IPS-NIHi11 (cell line): ENCODE results near the gene DRC7.
A peak's percentile ranks its signal among the peaks of the same experiment; 100 is the strongest.
"Not testable (repeated sequence)": the region's sequence is repeated elsewhere in the genome, so short reads cannot be mapped to it uniquely, and the experiment has no call there.

Source experiments
- DNase-seq: peaks from one replicate; pipeline ENCODE4 v3.0.0; 2012; ENCODE audit warnings: mixed read lengths, low spot score

DRC7 gene

DNA sequence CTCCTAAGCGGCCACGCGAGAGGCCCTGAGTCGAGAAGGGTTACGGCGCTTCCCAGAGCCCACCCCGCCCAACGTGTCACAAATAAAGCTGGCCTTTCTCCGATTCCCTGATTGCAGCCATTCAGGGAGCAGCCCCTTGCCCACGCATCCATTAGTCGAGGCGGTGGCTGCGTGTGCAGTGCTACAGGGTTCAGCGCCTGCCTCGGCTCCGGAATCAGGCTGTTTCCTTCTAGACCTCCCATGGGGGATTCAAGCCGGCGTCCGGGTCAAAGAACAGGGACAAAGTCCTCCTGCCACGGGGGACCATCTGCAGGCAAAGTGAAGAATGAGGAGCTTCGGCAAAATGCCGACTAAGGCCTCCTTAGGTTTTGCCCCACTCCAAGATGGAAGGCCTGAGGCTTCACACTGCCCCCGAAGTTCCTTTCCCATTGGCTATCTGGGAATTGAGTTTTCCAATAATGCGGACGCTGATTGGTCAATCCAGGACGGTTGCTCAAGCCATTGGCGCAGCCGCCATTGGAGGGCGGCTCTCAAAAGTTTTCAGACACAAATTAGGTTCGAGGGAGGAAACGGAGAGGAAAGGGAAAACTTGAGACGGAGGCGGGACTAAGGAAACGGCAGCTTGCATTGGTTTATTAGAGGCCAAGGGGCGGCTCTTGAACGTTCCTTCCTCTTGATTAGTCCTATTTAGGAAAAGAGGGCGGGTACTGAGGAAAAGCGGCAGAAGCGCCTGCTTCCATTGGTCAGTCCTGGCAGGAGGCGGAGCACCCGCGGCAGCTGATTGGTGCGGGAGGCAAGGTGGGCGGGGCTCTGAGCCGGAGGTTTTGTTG, 40.5 kb downstream of the DRC7 start:
- peak; percentile 95 for DNase-seq

DNA sequence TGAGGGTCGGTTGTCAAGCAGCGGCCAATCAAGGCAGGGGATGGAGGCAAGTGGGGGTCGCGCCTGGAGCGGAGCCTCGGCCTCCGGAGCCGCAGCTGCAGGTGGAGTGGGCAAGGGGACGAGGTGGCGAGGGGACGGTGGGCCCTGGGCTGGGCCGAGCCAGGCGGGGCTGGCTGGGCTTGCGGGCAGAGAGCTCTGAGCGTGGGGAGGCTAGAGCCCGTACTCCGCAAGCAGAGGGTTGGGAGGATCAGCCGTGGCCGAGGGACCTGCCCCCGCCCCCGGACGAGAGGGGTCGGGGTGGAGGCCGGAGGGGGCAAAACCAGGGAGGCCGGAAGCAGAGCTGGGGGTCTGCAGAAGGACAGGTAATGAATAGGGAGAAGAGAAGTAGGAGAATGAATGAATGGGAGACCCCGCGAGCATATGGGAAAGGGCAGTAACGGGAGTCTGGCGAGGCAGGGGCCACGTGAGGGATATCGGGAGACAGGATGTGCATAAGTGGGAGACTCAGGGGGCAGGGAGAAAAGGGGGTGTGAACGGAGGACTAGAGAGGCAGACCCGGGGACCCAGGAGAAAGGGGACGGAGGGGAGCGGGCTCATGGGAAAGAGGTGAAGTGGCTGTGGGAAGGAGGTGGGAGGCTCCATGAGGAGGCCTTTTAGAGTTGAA, 41.3 kb downstream of the DRC7 start, which contains the start of gene KATNB1:
Gene KATNB1 (plus strand): TSS at position 16 of the 664 bp plus-strand sequence. CDS start 1,474 bp downstream, outside the sequence.
- no peak for DNase-seq

DNA sequence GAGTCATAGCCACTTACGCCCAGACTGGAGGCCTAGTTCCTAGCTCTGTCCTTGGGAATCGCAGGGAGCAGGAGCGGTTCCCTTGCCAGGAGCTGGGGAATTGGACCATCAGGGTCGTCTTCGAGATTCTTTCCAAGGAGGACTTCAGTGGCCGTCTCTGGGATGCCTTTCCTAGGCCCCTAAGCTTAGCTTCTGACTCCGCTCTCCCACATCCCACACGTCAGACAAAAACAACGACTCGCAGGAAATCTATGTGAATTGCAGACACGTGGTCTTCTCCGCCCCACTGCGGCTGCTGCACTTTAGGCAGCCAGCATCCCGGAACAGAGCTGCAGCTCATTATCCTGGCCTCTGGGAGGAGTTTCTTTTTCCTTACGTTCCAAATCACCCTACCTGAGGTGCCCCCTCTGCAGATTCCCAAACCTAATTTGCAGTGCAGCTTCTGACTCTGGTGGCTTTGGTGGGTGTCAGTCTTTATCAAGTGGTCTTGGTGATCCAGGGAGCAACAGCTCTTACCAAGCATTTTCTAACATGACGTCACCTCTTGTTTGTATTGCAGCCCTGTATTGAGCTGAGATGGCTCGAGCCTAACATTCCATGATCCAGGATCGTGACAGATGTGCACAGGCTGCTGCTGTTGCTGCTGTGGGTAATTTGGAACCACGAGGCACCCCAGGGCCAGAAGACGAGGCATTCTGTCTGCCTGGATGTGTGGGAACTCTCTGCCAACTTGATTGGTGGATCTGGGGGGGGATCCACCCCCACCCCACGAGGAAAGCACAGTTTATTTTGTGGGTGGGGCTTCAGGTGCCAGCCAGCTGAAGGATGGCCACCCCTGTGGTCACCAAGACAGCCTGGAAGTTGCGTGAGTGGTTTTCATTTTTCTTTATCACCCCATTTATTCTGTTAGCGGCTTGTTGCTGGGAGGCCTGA, 42.1 kb downstream of the DRC7 start:
- DNase-seq: peak; percentile 60

DNA sequence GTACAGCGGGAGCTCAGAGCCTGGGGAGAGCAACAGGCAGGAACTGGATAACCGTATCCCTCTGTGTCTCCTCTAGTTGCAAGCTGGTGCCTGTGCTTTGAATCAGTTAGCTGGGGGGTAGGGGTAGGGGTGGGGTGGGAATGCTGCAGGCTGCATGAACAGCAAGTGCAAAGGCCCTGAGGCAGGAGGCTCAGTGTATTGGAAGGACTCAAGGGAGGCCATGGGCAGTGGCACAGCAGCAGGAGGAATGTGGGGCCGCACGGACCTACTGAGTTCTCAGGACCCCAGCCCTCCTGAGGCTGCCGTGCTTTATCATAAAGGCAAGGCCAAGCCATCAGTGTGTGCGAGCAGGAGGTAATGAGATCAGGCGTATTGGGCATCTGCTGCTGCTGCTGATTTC, 44.2 kb downstream of the DRC7 start:
- no peak for DNase-seq

DNA sequence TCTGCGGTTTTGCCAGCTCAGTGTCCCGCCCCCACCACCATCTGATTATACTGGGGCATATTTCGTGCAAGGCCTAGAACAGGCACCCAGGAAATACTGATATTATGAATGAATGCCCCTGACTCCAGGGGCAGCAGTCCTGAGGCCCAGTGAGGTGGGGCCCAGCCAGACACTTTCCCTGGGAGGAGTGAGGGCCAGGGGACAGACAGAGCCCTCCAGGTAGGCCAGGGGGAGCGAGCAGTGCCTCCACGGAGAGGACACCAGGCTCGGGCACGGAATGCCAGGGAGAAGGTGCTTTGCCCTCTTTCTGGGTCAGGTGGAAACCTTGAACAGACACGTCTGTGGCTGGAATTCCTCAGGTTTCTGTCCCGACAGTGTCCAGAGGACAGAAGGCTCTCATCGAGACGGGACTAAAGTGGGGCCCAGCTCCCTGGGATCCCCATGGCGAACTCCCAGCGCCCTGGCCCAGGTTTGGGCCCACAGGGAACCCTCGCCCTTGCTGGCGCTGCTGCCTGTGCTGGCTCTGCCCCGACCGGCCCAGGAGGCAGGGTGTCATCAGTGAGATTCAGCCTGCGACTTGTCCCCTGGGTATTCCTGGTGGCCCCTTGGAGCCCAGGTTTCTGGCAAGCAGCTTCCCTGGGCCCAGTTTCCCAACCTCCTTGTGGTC, 45.3 kb downstream of the DRC7 start:
- no peak for DNase-seq

DNA sequence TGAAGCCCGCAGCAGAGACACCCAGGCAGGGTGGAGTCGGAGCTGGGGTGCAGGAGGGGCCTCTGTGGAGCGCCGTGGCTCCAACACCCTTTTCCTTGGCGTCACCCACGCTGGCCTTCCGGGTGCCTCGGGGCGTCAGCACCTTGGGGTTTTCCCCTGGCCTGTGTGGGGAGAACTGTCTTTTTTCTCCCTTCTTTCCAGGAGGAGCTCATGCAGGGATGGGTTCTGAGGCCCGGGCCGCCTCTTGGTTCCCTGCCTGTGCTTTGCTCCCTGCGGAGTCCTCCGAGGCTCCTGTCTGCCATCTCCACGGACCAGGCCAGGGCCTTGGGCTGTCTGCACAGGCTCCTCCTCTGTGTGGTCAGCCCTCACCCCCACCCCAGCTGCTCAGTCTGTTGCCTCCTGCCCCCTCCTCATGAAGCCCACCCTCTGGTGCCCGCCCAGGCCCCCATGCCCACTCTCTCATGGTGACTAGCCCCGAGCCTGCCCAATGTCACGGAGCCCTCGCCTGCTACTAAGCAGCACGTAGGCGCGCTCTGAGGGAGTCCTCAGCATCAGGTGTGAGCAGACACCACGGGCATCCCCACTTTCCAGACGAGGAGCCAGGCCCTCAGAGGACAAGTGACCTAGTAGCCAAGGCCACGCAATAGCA, 45.9 kb downstream of the DRC7 start:
- DNase-seq: no peak

DNA sequence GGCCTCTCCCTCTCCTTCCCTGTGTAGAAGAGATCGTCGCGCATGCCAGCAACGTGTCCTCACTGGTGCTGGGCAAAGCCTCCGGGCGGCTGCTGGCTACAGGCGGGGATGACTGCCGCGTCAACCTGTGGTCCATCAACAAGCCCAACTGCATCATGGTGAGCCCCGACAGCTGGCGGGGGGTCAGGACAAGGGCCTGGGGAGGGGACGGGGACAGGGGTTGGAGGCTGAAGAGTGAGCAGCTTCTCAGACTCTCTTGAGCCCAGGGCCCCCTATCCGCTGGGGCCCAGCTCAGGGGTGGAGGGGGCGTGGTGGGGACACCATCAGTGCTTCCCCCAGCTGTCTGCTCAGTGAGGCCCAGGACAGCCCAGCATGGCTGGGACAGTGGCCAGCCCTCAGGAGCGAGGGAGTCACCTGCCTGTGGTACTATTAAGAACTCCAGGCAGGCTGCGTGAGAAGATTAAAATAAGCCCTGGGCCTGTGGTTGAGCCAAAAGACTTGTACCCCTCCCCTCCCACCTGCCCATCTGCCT, 47.1 kb downstream of the DRC7 start:
- no peak for DNase-seq

DNA sequence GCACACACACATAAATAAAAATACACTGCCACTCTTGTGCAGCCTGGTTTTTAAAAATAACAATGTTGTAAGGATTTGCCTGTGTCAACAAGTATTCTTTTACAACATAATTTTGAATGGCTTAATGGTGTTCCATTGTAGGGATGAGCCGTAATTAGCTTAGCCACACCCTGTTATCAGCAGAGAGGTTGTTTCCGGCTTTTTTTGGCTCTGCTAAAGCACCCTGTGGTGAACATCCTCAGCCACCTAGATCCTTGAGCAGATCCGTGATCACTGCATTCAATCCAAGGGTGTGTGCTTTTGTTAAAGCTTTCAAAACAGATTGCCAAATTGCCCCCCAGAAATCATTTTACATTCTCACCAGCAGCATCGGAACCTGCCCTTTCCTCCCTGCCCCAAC, 47.9 kb downstream of the DRC7 start:
- no peak for DNase-seq

DNA sequence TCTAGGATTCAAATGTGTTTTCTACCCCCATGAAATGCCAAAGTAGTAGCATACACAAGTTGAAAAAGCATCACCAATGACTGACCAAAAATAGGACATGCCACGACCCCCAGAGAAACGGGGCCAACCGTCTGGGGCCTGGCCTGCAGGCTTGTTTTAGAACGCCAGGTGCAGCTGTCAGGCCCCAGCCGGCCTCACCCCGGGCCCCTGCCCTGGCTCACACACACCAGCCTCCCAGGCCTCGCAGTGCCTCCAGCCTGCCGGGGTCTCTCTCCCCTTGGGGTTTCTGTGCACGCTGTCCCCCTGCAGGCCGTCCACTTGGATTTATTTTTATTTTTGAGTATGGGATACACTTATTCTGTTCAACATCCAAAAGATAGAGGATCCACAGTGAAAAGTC, 48.9 kb downstream of the DRC7 start:
- no peak for DNase-seq

DNA sequence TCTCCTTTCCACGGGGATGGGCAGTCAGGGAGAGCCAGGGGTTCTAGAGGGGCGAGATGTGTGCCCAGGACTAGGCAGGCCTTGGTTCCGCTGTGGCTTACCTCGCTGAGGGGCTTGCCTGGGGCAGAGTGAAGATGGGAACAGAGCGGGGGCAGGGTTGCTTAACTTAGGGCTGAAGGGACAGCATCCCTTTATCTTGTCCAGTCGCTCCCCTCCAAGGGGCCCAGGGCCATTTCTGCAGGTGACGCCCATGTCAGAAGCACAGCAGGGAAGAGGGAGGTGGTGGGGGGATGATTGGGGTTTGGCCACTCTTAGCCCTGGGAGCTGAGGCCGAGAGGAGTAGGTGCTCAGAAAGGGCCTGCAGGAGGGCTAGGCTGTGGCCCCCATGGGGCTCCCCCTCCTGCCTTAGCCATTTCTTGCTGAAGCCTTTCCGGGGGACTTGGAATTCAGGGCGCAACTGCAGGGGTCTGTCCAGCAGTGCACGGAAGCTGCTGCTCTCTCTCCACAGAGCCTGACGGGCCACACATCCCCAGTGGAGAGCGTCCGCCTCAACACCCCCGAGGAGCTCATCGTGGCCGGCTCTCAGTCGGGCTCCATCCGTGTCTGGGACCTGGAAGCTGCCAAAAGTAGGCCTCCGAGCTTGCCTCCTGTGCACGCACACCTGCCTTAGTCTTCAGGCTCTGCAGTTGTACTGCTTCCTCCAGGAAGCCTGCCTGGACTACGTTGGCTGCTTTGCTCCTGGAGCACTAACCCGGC, 49.5 kb downstream of the DRC7 start:
- DNase-seq: no peak

DNA sequence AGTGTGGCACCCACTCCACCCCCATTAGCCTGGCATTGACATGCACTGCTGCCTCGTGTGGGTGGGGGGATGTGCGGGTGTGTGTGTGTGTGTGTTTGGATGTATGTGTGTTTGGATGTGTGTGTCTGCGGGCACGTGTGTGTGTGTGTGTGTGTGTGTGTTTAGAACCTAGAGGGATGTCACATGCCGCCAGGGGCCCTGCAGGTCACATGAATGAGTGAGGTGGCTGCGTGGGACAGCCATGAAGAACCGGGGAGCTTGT, 50.0 kb downstream of the DRC7 start:
- no peak for DNase-seq

DNA sequence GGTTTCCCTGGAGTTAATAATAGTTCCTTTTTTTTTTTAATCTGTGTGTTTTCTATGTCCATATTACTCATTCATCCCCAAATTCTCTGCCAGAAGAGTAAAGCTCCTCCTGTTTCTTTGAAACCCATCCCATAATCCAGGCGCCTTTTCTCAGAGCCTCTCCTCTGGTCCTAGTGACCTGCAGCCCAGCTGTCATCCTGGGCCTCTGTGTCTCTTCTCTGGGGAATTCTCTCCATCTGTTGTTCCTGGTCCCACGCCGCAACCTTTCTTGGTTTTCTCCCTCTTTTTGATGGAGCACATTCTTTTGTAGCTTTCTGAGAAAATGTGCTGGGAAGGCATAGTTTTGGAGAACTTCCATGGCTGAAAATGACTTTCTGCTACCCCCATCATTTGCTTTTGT, 51.2 kb downstream of the DRC7 start:
- no peak for DNase-seq

DNA sequence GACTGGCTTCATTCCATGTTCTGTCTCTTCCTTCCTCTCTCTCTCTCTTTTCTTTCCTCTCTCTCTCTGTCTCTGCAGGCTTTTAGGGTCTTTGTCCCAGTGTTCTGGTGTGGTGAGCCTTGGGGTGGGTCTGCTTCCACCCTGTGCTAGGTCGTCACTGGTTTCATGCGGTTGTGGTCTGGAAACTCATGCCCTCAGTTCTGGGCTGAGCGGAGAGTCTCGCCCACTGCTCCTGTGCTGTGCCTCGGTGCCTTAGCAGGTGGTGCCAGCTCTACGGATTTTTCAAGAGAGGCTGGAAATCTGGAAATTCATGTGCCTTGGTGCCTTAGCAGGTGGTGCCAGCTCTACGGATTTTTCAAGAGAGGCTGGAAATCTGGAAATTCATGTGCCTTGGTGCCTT, 51.7 kb downstream of the DRC7 start:
- not testable (repeated sequence) for DNase-seq

DNA sequence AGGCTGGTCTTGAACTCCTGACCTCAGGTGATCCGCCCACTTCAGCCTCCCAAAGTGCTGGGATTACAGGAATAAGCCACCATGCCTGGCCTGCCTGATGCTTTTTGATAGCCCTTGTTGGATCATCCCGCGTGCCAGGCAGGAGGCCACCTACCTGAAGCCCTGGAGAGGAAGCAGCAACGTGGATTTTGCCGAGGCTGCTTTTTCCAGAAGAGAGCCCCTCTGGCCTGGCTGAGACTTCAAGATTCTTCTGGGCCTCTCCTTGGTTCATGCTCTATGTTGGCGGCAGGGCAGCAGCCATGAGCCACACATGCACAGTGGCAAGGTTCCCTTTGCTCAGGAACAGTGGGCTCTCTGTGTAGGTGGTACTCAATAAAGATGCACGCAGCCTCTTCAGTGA, 52.5 kb downstream of the DRC7 start:
- DNase-seq: no peak

DNA sequence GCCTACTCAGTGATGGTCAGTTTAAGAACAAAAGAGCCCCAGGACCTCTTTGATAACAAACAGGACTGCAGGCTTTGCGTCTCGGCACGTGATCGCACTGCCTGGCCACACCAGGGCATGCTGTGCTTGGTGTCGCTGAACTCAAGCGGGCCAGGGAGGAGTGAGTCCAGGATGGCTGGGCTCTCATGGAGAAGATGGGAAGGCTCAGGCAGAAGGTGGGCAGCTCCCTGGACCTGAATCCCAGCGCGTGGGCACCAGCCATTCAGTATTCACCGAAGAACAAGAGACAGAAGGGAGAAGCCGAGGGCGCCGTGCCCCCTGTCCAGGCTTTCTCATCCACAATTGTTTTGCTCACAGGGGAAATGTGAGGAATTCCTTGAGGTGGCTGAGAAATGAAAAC, 52.9 kb downstream of the DRC7 start:
- no peak for DNase-seq

DNA sequence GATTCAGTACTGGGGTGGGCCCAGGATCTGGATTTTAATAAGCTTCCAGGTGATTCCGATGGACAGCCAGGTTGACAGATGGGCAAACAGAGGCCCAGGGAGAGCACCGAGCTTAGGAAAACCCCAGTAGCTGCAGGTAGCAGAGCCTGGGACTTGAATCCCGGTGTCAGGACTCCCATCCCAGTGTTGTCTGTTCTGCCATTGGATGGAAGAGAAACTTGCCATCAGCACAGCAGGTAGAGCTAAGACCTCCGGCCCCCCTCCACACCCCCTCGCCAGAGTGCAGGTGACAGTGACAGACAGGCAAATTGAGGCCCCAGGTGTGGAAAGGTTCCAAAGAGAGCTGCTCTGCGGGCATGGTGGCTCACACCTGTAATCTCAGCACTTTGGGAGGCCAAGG, 53.4 kb downstream of the DRC7 start:
- DNase-seq: no peak

DNA sequence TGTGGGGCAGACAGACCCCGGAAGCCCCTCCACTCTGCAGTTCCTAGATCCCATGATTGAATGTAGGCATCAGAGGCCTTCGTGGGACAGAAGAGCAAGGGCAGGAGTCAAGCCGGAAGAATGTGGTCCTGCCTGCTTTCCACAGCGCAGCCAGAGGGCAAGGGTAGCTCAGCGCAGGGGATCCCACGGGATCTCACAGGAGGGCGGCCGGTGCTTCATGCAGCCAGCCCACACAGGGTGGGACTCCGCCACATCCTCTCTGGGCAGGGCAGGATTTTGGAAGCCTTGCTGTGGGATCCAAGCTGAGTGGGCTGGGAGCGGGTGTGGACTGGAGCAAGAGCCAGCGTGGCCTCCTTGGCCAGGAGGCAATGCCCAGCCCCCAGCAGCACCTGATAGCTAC, 54.0 kb downstream of the DRC7 start:
- DNase-seq: no peak

DNA sequence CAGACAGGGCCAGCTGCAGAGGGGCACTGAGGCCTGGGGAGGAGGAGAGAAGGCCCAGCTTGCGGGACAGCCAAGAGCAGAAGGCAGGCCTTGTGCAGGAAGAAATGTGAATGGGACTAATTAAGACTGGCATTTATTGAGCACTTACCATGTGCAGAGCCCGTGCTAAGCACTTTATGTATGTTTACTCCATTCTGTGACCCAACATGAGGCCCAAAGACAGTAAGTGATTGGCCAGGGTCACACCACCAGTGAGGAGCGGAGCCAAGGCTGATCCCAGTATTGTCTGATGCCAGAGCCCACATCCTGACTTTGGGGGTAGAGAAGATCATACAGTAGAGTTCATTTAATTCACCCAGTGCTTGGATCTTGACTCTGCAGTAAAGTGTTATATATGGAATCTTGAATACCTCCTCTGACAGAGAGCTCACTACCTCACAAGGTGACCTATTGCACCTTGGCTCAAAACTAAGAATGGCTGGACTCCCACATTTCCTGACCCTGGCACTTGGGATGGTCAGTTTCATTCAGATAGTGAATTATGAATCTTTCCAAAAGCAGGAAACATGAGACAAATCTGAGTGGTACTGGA, 54.6 kb downstream of the DRC7 start:
- DNase-seq: no peak

DNA sequence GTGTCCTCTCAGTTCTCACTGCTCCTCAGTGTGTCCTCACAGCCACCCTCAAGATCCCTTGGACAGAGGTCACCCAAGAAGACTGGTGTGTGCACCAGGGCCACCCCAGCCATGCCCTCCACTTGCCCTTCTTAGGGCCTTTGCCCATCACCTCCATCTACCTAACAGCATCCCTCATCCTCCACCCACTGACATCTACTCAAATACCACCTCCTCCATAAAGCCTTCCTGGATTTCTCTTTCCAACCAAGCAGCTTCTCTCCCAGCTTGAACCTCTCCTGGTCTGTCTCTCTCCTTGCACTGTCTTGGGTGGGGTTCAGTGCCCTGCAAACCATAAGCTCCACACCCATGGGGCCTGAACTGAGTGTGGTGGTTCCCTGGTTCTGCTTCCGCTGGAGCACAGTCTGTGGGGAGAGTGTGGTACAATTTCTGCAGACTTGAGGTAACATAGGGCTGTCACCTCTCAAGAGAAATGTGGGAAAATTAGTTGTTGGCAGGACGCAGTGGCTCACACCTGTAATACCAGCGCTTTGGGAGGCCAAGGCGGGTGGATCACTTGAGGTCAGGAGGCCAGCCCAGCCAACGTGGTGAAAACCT, 55.3 kb downstream of the DRC7 start:
- no peak for DNase-seq
